Activated T-helper 2 cell treated with anti-CD3 and anti-CD28 coated beads, Interferon-gamma antibody, Interleukin-2, Interleukin-4, amounts not matched to agents 10 μg/mL and 5 μg/mL and 100 μg/mL, durations not matched to agents 14 hours and 24 hours and 36 hours (primary cell): ENCODE results near the gene SGO1. TPM values are rescaled to one million over a fixed set of nuclear protein-coding genes. Genes with fewer than 3 reads are reported as not detected.

Source experiments
- DNase-seq: peaks from one replicate; pipeline ENCODE4 v3.0.0; 2021; ENCODE audit warnings: low spot score
- H3K27ac Mint-ChIP-seq: one replicate; pipeline ENCODE4 v1.8.0; 2021; ENCODE audit warnings: mixed read lengths
- H3K27me3 Mint-ChIP-seq: one replicate; pipeline ENCODE4 v1.8.0; 2021; ENCODE audit warnings: low read depth, mixed read lengths
- H3K36me3 Mint-ChIP-seq: one replicate; pipeline ENCODE4 v1.8.0; 2021; ENCODE audit warnings: low read depth, mixed read lengths
- H3K4me1 Mint-ChIP-seq: one replicate; pipeline ENCODE4 v1.8.0; 2021; ENCODE audit warnings: low read depth, mixed read lengths
- H3K4me3 Mint-ChIP-seq: one replicate; pipeline ENCODE4 v1.8.0; 2021; ENCODE audit warnings: low read depth, mild to moderate bottlenecking, moderate library complexity, mixed read lengths
- H3K9me3 Mint-ChIP-seq: one replicate; pipeline ENCODE4 v1.8.0; 2021; ENCODE audit warnings: mixed read lengths
- intact Hi-C: fragments of 100-400 bp; cut with micrococcal nuclease; formaldehyde crosslinking; loops from one replicate; pipeline ENCODE4 v1.15.1; 2023
- total RNA-seq: library from RNA; stranded (reverse); gene quantifications from 2 replicates; pipeline ENCODE4 v1.2.3, GENCODE V29; 2022

SGO1 gene
- total RNA-seq, 1 donor from 2014 or later: 20.8 TPM

DNA sequence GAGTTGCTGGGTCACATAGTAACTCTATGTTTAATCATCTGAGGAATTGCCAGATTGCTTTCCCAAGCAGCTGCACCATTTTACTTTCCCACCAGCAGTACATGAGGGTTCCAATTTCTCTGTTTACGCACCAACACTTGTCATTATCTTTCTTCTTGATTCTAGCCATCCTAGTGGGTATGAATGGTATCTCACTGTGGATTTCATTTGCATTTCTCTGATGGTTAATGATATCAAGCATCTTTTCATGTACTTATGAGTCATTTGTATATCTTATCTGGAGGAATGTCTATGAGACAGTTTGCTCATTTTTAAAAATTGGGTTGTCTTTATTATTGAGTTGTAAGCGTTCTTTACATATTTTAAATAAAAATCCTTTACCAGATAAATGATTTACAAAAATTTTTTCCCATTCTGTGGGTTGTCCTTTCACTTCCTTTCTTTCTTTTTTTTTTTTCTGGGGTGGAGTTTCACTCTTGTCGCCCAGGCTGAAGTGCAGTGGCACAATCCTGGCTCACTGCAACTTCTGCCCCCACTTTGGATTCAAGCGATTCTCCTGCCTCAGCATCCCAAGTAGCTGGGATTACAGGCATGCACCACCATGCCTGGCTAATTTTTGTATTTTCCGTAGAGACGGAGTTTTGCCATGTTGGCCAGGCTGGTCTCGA is 8.9 kb upstream of the SGO1 start:
- intact Hi-C loops: no loop called here
- H3K9me3 Mint-ChIP-seq: no peaks in the 10 kb centered on the region
- no peak overlapping the region for H3K4me3 Mint-ChIP-seq
- DNase-seq: no peak
- peaks cover 12% of the 10 kb centered on the region for H3K27me3 Mint-ChIP-seq
- H3K36me3 Mint-ChIP-seq: no peaks in the 10 kb centered on the region
- peaks cover 6% of the 10 kb centered on the region for H3K4me1 Mint-ChIP-seq
- H3K27ac Mint-ChIP-seq: no peak overlapping the region

DNA sequence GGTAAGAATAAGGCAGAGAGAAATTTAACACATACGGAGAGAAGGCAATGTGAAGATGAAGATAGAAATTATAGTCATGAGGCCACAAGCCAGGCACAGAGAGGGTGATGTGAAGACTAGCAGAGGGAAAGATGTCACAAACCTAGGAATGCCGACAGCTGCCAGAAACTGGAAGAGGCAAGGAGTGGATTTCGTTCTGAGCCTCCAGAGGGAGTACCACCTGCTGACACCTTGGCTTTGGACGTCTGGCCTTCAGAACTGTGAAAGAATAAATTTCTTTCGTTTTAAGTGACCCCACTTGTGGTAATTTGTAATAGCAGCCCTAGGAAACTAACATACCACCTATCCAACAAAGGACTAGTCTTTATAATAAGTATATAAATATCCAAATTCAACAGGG is 5.0 kb upstream of the SGO1 start:
- H3K4me3 Mint-ChIP-seq: no peak overlapping the region
- H3K27ac Mint-ChIP-seq: no peak overlapping the region
- peaks cover 9% of the 10 kb centered on the region for H3K27me3 Mint-ChIP-seq
- no peak for DNase-seq
- intact Hi-C loops: no loop called here
- H3K9me3 Mint-ChIP-seq: no peaks in the 10 kb centered on the region
- no peaks in the 10 kb centered on the region for H3K36me3 Mint-ChIP-seq
- H3K4me1 Mint-ChIP-seq: peaks cover 3% of the 10 kb centered on the region

DNA sequence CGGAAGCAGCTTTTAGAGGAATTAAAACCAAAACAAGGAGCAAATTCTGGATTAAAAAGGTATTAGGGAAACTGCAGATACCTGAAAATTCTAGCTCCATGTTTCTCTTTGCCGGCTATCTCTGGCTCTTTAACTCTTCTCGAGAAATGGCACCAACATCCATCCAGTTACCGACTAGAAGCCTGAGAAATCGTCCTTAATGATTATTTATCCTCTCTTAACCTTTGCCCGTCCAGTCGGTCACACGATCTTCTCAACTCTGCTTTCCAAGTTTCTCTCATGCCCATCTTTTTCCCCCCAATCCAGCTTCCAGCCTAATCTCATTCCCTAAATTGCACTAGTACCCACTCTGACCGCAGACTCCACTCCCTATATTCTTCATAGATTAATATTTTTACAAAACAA is 596 bp upstream of the SGO1 start:
- intact Hi-C loops: loop anchor here (1.0 to 5.0 kb wide), 7 partner anchors 82 to 302 kb away; partner anchors contain the start of gene RAB5A
- no peaks in the 10 kb centered on the region for H3K9me3 Mint-ChIP-seq
- H3K4me3 Mint-ChIP-seq: no peak overlapping the region
- peaks cover 4% of the 10 kb centered on the region for H3K27me3 Mint-ChIP-seq
- DNase-seq: no peak
- no peak overlapping the region for H3K27ac Mint-ChIP-seq
- H3K4me1 Mint-ChIP-seq: peaks cover 7% of the 10 kb centered on the region
- peaks cover 17% of the 10 kb centered on the region for H3K36me3 Mint-ChIP-seq

DNA sequence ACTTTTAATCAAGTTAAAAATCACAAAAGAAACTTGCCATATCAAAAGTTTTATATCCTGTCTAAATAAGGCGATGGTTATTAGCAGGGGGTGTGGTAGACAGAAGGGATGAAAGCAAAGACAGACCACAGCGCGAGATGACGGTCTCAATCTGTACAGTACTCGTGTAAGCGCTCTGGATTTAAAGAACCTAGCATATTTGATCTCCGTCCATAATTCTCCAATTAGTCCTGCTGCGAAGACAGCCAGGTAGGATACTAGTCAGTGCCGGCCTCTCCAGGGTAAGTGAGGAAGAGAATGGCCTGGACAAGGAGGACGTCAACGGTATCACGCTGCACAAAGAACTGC is 701 bp downstream of the SGO1 start:
- intact Hi-C loops: loop anchor here (2.0 to 5.0 kb wide), 2 partner anchors 23 to 128 kb away; no protein-coding TSS in a partner anchor
- no peaks in the 10 kb centered on the region for H3K9me3 Mint-ChIP-seq
- DNase-seq: peak; percentile 14
- H3K4me3 Mint-ChIP-seq: no peak overlapping the region
- H3K27me3 Mint-ChIP-seq: no peaks in the 10 kb centered on the region
- peaks cover 8% of the 10 kb centered on the region for H3K4me1 Mint-ChIP-seq
- H3K36me3 Mint-ChIP-seq: peaks cover 24% of the 10 kb centered on the region
- H3K27ac Mint-ChIP-seq: no peak overlapping the region

GRCh38 chr3:20182206-20182605 is 3.8 kb downstream of the SGO1 start:
- peaks cover 19% of the 10 kb centered on the region for H3K4me1 Mint-ChIP-seq
- no peak for DNase-seq
- H3K27ac Mint-ChIP-seq: no peak overlapping the region
- intact Hi-C loops: no loop called here
- H3K36me3 Mint-ChIP-seq: peaks cover 47% of the 10 kb centered on the region
- no peaks in the 10 kb centered on the region for H3K9me3 Mint-ChIP-seq
- no peaks in the 10 kb centered on the region for H3K27me3 Mint-ChIP-seq
- H3K4me3 Mint-ChIP-seq: no peak overlapping the region

DNA sequence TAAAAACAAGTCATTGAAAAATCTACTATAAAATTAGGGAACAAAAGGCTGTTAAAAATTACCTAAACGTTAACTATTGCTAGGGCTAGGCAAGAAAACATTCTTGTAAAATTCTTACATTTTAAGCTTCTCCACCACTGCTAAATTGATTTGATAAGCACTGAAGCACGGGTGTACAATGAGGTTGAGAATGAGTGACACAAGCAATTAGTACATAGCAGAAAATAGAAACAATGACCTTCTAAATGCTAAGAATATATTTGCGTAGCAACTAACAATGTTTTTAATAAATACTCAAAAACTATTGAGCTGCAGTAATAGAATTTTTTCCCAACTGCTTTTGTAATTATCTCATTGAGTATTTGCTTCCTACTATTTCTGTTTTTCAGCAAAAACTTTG is 4.7 kb downstream of the SGO1 start:
- intact Hi-C loops: no loop called here
- Mint-ChIP-seq H3K9me3 (no peaks in the 10 kb centered on the region), H3K4me1 (peaks cover 19% of the 10 kb centered on the region), H3K4me3 (no peak overlapping the region), H3K27me3 (no peaks in the 10 kb centered on the region), H3K27ac (no peak overlapping the region), H3K36me3 (peaks cover 54% of the 10 kb centered on the region)
- DNase-seq: no peak

GRCh38 chr3:20173844-20174410 is 12.1 kb downstream of the SGO1 start:
- no peaks in the 10 kb centered on the region for H3K9me3 Mint-ChIP-seq
- H3K4me3 Mint-ChIP-seq: no peak overlapping the region
- peaks cover 61% of the 10 kb centered on the region for H3K36me3 Mint-ChIP-seq
- no peak overlapping the region for H3K27ac Mint-ChIP-seq
- peaks cover 7% of the 10 kb centered on the region for H3K4me1 Mint-ChIP-seq
- DNase-seq: no peak
- intact Hi-C loops: no loop called here
- no peaks in the 10 kb centered on the region for H3K27me3 Mint-ChIP-seq

DNA sequence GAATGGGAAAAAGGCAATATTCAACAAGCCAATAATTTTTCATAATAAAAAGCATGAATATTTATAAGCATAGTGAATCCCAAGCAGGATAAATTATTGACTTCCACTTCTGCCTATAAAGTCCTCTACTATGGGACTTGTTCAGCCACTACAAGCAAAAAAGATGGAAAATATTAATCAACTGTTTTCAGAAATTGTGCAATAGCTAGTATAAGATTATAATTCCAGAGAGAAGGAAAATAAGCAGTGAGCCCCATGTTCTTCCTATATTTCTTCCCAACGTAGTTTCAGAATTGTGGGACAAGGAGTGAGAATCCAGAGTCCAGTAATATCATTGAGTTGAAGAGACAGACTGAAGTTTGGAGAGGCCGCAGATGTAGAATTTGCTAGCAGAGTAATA is 24.3 kb downstream of the SGO1 start:
- H3K27me3 Mint-ChIP-seq: no peaks in the 10 kb centered on the region
- no peak overlapping the region for H3K4me3 Mint-ChIP-seq
- H3K9me3 Mint-ChIP-seq: no peaks in the 10 kb centered on the region
- intact Hi-C loops: loop anchor here (2.0 kb wide), 1 partner anchor 23 kb away; no protein-coding TSS in a partner anchor
- no peak overlapping the region for H3K27ac Mint-ChIP-seq
- peaks cover 57% of the 10 kb centered on the region for H3K36me3 Mint-ChIP-seq
- peaks cover 19% of the 10 kb centered on the region for H3K4me1 Mint-ChIP-seq
- no peak for DNase-seq

DNA sequence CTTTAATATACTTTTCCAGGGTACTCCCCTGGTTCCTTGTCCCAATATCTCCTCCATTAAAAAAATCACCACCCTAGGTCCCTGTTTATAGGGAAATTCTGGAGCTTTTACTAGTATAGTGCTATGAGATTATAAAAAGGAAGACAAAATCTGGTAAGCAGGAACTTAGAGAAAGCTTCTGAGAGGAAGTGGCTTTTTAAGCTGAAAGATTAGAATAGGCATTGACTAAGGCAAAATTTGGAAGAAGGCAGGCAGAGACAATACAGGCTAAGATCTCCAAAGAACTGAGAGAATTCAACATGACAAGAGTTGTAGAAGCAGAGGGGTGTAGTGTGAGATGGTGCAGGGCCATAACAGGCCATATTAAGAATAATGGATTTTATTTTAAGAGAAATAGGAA is 25.8 kb downstream of the SGO1 start:
- peak overlapping the region; percentile 38 for H3K27ac Mint-ChIP-seq
- intact Hi-C loops: no loop called here
- H3K36me3 Mint-ChIP-seq: peaks cover 54% of the 10 kb centered on the region
- no peaks in the 10 kb centered on the region for H3K27me3 Mint-ChIP-seq
- no peak for DNase-seq
- no peak overlapping the region for H3K4me3 Mint-ChIP-seq
- H3K4me1 Mint-ChIP-seq: peaks cover 17% of the 10 kb centered on the region
- no peaks in the 10 kb centered on the region for H3K9me3 Mint-ChIP-seq

DNA sequence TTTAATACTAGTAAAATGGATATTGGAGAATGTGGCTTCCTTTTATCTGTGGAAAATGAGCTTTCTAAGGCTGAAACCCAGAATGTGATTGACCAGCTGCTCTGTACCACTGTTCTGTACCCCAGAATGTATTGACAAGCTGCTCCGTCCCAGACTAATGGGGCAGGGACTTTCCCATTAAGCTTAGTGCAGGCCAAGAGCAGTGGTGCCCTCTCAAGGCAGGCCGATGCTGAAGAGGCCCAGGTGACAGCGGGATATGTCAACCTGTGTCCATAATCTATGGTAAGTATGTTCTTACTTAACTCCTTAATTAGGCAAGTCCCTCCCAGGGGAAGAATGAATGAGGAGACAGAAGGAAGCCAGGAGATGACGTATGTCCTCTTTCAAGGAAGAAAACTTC is 31.1 kb downstream of the SGO1 start:
- peaks cover 7% of the 10 kb centered on the region for H3K4me1 Mint-ChIP-seq
- no peak overlapping the region for H3K27ac Mint-ChIP-seq
- peaks cover 47% of the 10 kb centered on the region for H3K36me3 Mint-ChIP-seq
- H3K4me3 Mint-ChIP-seq: no peak overlapping the region
- no peak for DNase-seq
- H3K9me3 Mint-ChIP-seq: no peaks in the 10 kb centered on the region
- intact Hi-C loops: no loop called here
- H3K27me3 Mint-ChIP-seq: no peaks in the 10 kb centered on the region

- H3K9me3 Mint-ChIP-seq: no peaks in the 10 kb centered on the region
- no peak overlapping the region for H3K27ac Mint-ChIP-seq
- intact Hi-C loops: no loop called here
- H3K4me3 Mint-ChIP-seq: no peak overlapping the region
- H3K4me1 Mint-ChIP-seq: peaks cover 3% of the 10 kb centered on the region
- H3K27me3 Mint-ChIP-seq: no peaks in the 10 kb centered on the region
- DNase-seq: no peak
- H3K36me3 Mint-ChIP-seq: peaks cover 48% of the 10 kb centered on the region
Measured at GRCh38 chr3:20154078-20154477, 31.9 kb downstream of the SGO1 start.

DNA sequence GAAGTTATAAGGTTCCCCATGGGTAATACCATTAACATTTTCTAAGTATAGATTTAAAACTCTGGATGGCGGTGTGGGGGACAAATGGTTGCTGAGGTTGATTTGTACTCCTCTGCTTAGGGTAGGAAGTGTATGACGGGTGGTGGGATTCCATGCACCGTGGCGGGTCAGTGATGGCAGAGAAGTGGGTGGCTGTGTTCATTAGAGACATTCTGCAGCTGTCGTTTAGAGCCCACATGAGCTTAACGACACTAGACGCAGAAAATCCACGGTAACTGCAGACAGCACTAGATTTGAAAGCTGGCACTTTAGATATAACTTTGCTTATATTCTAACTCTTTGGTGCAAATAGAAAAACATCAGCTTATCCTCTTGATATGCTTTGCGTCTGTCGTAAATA is 37.5 kb downstream of the SGO1 start:
- H3K27ac Mint-ChIP-seq: no peak overlapping the region
- H3K36me3 Mint-ChIP-seq: peaks cover 45% of the 10 kb centered on the region
- H3K4me3 Mint-ChIP-seq: no peak overlapping the region
- intact Hi-C loops: no loop called here
- no peaks in the 10 kb centered on the region for H3K27me3 Mint-ChIP-seq
- DNase-seq: no peak
- peaks cover 3% of the 10 kb centered on the region for H3K4me1 Mint-ChIP-seq
- no peaks in the 10 kb centered on the region for H3K9me3 Mint-ChIP-seq

GRCh38 chr3:20147361-20147760 is 38.6 kb downstream of the SGO1 start:
- Mint-ChIP-seq H3K36me3 (peaks cover 52% of the 10 kb centered on the region), H3K27me3 (no peaks in the 10 kb centered on the region), H3K27ac (no peak overlapping the region), H3K4me3 (no peak overlapping the region), H3K9me3 (no peaks in the 10 kb centered on the region), H3K4me1 (peaks cover 6% of the 10 kb centered on the region)
- intact Hi-C loops: no loop called here
- DNase-seq: no peak
